Gastrocnemius medialis (tissue), 4 donors: ENCODE data around the gene FBXO38.

Source experiments
- POLR2A ChIP-seq, 2 donors: fragments of 450-650 bp; IDR thresholded peaks; one replicate each; pipeline ENCODE4 v1.6.1; 2017; ENCODE audit warnings: antibody characterized with exemption in 2 of 2, mild to moderate bottlenecking in 2 of 2, moderate library complexity in 2 of 2
- TF ChIP-seq, protein P1 (sequence below), 5 experiments: fragments of 450-650 bp in 3 of 5; fragments of 200-600 bp in 2 of 5; sonication (generic) in 2 of 5; IDR thresholded peaks in 4 of 5; conservative IDR thresholded peaks in 1 of 5; 1 replicate in 4 of 5; 2 replicates in 1 of 5; pipeline ENCODE4 v1.5.1; 2016 to 2019; ENCODE audit warnings: antibody characterized with exemption in 5 of 5, mild to moderate bottlenecking in 3 of 5, moderate library complexity in 3 of 5

DNA sequence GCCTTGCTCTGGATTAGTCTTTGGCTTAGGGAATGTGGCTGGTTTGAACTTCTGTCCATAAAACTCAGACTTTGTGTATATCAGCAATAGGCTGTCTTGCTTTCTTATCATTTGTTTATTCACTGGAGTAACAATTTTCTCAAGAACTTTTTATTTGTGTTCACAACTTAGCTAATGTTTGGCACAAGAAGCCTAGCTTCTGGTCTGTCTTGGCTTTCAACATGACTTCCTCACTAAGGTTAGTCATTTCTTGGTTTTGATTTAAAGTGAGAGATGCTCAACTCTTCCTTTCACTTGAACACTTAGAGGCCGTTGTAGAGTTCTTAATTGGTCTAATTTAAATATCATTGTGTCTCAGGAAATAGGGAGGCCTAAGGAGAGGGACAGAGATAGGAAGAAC is 4.9 kb downstream of the FBXO38 start:
- TF ChIP-seq, protein P1, sequence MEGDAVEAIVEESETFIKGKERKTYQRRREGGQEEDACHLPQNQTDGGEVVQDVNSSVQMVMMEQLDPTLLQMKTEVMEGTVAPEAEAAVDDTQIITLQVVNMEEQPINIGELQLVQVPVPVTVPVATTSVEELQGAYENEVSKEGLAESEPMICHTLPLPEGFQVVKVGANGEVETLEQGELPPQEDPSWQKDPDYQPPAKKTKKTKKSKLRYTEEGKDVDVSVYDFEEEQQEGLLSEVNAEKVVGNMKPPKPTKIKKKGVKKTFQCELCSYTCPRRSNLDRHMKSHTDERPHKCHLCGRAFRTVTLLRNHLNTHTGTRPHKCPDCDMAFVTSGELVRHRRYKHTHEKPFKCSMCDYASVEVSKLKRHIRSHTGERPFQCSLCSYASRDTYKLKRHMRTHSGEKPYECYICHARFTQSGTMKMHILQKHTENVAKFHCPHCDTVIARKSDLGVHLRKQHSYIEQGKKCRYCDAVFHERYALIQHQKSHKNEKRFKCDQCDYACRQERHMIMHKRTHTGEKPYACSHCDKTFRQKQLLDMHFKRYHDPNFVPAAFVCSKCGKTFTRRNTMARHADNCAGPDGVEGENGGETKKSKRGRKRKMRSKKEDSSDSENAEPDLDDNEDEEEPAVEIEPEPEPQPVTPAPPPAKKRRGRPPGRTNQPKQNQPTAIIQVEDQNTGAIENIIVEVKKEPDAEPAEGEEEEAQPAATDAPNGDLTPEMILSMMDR (IDR thresholded peaks at IDR 0.05 in 4 of 5, conservative IDR thresholded peaks at IDR 0.05 in 1 of 5) = no peak
- TF ChIP-seq POLR2A (IDR thresholded peaks at IDR 0.05) = no peak
